Stimulated activated CD8-positive, alpha-beta memory T cell treated with anti-CD3 and anti-CD28 coated beads, Interleukin-4, amount 100 ng/mL, for 48 hours (primary cell): Measurements from ENCODE around the gene RMRP.
"Not testable (repeated sequence)": the region's sequence is repeated elsewhere in the genome, so short reads cannot be mapped to it uniquely, and the experiment has no call there.

ENCODE experiments used
- DNase-seq: peaks from one replicate; pipeline ENCODE4 v3.0.0-alpha.2; 2020

The RMRP gene

DNA sequence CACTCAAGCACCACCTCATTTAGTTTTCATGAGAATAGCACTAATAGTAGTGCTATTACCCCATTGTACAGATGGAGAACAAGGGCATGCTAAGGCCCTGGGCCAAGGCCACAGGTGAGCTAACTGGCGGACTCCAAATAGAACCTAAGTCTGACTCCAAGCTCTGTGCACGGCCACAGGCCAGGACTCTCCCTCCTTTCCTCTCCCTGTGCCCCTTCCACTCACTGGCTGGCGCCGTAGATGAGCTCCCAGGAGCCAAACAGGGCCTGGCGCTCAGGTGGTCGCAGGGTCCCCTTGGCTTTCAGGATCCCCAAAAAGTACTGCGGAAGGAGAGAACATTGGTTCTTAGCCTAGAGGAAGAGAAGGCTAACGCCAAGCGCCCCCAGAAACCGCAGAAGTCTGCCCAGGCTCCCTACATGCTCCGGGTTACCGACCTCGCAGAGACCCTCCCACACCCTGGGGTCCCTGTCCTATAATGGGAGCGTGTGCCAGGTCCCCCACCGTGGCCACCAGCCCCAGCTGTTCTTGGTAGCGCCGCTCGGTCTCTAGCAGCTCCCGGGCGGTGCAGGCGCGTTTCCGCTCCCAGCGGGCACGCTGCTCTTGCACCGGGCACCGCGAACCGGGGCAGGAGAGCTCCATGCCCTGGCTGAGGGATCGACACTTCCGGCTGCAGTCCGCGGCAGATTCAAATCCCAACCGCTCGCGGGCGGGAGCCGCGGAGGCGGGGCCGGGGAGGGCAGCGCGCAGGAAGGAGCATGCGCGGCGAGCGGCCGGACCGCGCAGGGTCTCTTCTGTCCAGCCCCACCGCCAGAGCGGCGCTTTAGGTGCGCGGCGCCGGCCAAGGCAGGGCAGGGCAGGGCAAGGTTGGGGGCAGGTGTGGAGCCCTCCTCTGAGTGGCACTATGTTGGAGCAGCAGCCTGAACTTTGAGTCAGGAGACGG lies 7.0 kb upstream of the RMRP start, which contains the start of gene ARHGEF39:
TSS of gene ARHGEF39 (minus strand) at position 665 of the 940 bp plus-strand sequence. CDS start at position 639, 26 bp downstream.
- peak; percentile 87 for DNase-seq

GRCh38 chr9:35662437-35662836 lies 4.6 kb upstream of the RMRP start:
- no peak for DNase-seq

DNA sequence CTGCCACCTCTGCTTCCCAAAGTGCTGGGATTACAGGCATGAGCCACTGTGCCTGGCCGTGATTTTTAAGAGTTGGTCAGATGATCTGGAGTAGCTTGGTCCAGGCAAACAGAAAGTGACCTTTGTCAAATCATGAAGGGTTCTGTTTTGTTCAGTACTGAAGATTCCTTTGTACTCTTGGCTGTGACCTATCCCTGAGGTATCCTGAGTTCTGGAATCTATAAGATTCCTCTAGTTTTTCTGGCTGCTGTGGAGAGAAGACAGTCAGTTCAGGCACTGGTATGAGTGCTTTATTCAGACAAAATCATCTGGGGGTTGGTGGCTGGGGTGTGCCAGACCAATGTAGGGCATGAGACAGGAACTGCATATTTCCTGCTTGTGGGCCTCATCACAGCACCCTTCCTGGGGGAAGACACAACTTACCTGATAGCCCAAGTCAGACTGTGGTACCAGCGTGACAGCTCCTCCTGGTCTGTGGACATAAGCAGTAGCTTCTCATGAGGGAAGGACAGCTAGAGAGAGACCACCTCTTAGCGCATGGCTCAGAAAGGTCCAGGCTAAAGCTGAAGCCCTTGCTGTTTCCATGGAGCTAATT lies 4.0 kb upstream of the RMRP start:
- DNase-seq: peak; percentile 31

- DNase-seq: no peak
Measured at GRCh38 chr9:35660966-35661415, 3.2 kb upstream of the RMRP start.

DNA sequence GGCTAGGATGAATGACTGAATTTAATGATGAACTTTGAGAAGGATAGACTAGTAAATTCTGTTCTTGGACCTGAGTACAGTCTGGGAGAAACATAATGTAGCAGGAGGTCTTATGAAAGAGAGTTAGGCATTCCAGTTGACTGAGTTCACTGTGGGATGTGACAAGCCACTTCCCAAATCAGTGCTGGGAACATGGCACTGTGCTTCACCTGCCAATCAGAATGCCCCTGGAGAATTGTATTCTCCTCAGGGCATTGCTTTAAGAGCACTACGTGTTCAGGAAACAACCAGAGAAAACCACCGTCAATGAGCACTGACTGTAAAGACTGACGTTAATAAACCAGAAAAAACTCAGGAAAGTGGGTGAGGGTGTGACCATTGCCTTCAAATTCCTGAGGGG lies 1.5 kb upstream of the RMRP start:
- no peak for DNase-seq

DNA sequence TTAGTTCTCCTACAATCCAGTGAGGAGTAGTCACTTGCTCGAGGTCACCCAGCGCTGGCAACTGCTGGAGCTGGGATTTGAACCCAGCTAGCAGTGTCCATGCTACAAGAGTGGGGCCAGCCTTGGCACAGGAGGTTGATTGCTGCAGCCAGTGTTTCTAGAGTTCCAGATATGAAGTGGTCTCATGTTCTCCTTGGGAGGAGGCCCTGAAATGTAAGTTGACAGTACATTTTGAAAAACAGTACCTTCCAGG lies 1.1 kb upstream of the RMRP start:
- DNase-seq: peak; percentile 47

- peak; percentile 87 for DNase-seq
Measured at GRCh38 chr9:35658137-35658967, 533 bp upstream of the RMRP start, which contains the start of gene CCDC107. TSS of gene CCDC107 (plus strand) at chr9:35658292. CDS start at chr9:35658380, 88 bp downstream.

DNA sequence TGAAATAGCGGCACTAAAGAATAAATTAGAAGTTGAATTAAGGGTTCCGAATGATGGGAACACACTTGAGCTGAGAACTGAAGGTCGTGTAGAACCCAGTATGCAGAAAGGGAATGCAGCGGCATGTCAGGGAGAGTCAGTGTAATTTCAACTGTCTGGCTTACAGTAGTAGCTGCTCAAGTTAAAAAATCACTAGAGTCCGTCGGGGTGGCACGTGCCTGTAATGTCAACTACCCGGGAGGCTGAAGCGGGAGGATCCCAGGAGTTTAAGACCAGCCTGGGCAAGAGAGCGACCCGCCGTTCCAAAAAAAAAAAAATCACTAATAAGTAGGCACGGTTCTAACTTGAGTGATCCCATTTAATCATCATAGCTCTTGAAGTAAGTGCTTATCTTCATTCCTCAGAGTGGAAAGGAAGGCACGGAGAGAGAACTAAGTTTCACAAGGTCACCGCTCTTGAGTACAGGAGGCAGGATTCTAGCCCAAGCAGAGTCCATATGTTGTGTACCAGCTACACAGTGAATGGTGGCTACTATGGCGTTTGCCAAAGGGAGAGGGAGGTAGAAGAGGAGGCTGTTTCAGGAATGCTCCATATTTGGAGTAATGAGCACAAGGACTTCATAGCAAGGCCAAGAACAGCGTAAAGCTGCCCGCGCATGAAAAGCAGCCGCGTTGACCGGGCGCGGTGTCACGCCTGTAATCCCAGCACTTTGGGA lies 831 bp downstream of the RMRP start:
- no peak for DNase-seq

GRCh38 chr9:35656348-35656747 lies 1.5 kb downstream of the RMRP start:
- no peak for DNase-seq

DNA sequence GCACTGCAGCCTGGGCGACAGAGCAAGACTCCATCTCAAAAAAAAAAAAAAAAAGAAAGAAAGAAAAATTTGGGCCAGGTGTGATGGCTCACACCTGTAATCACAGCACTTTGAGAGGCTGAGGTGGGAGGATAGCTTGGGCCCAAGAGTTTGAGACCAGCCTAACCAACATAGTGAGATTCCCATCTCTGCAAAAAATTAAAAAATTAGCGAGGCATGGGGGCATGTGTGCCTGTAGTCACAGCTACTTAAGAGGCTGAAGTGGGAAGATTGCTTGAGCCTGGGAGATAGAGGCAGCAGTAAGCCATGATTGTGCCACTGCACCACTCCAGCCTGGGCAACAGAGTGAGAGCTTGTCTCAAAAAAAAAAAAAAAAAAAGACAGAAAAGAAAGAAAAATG lies 4.2 kb downstream of the RMRP start:
- no peak for DNase-seq

- DNase-seq: no peak
Measured at GRCh38 chr9:35652829-35653209, 5.0 kb downstream of the RMRP start.

- no peak for DNase-seq
Measured at GRCh38 chr9:35651956-35652828, 5.6 kb downstream of the RMRP start.

DNA sequence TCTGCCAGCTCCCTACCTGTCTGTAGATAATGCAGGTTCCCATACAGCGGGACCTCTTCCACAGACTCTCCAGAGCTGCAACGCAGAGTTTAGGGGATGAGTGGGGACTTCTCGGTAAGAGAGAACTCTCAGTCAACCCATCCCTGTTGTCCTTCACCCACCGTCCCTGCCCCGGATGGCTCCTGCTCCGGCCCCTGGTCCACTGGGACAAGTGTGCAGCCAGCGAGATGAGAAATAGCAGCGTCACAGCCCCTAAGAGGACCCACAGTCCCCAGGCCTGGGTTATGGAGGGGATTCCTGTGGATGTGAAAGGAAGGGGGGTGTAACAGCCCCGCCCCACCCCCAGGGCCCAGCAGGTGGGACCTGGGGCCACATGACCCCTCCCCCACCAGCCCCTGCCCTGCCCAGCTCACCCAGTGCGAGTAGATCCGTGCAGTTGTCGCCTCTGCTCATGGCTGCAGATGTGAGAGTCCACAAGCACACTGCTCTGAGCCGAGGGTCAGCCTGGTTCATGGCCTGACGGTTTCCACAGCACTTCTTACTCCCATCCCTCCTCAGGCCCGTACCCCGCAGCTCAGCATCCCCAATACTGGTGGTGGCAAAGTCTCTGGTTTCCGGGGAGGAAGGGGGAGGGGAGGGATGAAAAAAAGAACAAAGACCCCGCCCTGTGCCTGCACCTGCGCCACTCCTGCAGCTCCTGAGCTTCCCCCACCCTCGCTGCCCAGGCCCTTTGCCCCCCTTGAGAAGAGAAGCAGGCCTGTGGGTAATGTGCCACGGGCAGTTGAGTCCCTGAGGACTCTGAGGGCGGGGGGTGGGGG lies 7.3 kb downstream of the RMRP start, which contains the start of gene SIT1:
TSS of gene SIT1 (minus strand) at position 591 of the 818 bp plus-strand sequence. CDS start at position 513, 78 bp downstream.
- peak; percentile 63 for DNase-seq

DNA sequence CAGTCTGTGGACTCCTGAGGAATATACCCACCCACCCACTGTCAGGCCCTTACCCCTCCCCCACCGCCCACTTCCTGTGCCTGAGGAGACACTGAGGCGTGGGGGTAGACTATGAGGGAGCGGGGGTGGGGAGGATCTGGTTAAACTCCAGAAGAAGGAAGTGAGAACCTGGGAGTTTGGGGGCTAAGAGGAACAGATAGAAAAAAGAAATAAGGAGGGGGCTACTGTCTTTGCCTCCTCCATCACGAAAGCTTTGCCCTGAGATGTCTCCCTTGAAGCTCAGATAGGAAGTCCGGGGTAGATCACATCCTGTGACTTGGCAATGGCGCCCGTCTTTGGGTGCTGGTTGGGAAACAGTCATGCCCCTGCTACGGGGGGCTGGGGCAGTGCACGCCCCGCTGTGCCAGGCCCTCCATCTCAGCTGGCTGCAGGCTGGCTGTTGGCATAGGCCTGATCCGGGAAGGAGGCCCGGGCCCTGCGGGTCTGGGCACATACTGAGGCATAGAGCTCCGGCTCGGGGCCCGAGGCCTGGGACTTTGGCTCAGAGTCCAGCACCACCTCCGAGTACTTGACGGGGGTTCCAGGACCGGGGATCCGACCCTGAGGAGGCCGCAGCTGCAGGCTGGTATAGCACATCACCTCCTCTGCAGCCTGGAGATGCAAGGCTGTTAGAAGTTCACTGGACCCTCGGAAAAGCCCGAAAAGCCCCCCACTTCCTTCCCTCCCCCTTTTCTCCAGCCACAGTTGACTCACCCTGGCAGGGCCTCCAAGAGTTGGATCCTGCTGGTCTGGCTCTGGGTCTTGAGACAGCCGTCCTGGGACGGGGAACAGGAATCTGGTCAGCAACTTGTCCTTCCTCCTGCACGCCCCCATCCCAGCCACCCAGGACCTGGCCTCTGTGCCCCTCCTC lies 8.1 kb downstream of the RMRP start:
- peak; percentile 69 for DNase-seq

DNA sequence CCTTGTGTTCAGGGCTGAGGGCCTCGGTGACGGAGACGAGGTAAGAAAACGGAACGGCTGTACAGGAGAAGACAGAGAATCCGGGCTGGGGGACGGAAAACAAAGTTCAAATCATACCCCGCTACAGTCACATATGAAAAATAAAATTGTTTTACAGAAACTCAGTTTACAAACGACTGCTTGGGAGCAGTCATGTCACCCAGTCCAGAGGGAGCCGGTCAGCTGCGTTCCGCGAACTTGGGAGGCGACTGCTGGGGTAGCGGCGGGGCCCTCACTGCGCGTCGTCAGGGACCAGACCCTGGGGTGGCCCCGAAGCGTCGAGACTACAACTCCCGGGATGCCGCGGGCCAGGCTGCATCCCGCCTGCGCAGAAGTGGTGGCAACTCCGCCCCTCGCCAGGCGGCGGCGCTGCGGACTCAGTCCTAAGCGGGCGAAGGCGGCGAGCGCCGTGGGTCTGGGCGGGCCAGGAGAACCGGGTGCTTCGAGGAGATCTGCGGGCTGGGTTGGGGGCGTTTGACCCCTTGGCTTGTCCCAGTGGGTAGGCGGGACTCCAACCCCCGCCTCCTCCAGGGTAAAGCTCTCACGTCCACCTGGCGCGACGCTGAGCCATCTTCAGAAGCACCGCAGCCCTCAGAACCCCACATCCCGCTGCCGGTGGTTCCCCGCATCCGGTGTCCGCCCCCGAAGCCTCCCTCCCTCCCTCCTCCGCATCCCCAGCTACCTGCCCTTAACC lies 11.1 kb downstream of the RMRP start:
- peak; percentile 94 for DNase-seq

- DNase-seq: no peak
Measured at GRCh38 chr9:35646153-35646532, 11.7 kb downstream of the RMRP start.

DNA sequence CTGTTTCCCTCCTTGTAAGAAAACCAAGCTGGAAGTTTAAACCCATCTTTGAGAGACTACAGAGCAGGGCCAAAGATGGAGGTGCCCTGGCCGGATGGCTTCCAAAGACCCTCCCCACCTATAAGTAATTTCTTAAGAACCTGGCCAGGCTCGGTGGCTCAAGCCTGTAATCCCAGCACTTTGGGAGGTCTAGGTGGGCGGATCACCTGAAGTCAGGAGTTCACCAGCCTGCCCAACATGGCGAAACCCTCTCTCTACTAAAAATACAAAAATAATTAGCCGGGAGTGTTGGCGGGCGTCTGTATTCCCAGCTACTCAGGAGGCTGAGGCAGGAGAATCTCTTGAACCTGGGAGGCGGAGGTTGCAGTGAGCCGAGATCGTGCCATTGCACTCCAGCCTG lies 12.1 kb downstream of the RMRP start:
- not testable (repeated sequence) for DNase-seq

DNA sequence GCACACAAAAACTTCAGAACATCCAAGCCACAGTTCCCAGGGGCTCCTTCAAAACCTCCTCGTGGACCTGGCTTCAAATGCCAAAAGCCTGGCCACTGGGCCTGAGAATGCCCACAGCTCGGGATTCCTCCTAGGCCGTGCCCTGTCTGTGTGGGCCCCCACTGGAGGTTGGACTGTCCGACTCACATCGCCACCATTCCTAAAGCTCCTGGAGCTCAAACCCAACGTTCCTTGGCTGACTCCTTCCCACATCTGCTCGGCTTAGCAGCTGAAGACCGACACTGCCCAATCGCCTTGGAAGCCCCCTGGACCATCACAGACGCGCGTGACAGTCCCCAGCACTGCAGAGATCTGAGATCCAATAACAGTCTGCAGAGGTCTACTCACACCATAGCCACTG lies 14.8 kb downstream of the RMRP start:
- no peak for DNase-seq

- DNase-seq: not testable (repeated sequence)
Measured at GRCh38 chr9:35641478-35641877, 16.3 kb downstream of the RMRP start.
